ENCODE data around the gene PKP1.

Gene PKP1

GRCh38 chr1:201327687-201328240 lies 44.5 kb downstream of the PKP1 start:
- no peak for DNase-seq (ENCODE audit: extremely low read depth in 1 of 2, low read depth in 1 of 2)

- DNase-seq (ENCODE audit: extremely low read depth in 1 of 2, low read depth in 1 of 2), result no peak
Measured at GRCh38 chr1:201328576-201328975, 45.3 kb downstream of the PKP1 start.

- DNase-seq (ENCODE audit: extremely low read depth in 1 of 2, low read depth in 1 of 2), result no peak
Measured at GRCh38 chr1:201329286-201329685, 46.0 kb downstream of the PKP1 start.

GRCh38 chr1:201329801-201330200 lies 46.5 kb downstream of the PKP1 start:
- no peak for DNase-seq (ENCODE audit: extremely low read depth in 1 of 2, low read depth in 1 of 2)

- no peak for DNase-seq (ENCODE audit: extremely low read depth in 1 of 2, low read depth in 1 of 2)
Measured at GRCh38 chr1:201330541-201330940, 47.2 kb downstream of the PKP1 start.

GRCh38 chr1:201331166-201331565 lies 47.9 kb downstream of the PKP1 start:
- DNase-seq (ENCODE audit: extremely low read depth in 1 of 2, low read depth in 1 of 2), result no peak

- no peak for DNase-seq (ENCODE audit: extremely low read depth in 1 of 2, low read depth in 1 of 2)
Measured at GRCh38 chr1:201332021-201332420, 48.7 kb downstream of the PKP1 start.

- DNase-seq (ENCODE audit: extremely low read depth in 1 of 2, low read depth in 1 of 2), result no peak
Measured at GRCh38 chr1:201332616-201333335, 49.5 kb downstream of the PKP1 start.

GRCh38 chr1:201334325-201335173 lies 51.2 kb downstream of the PKP1 start:
- DNase-seq (ENCODE audit: extremely low read depth in 1 of 2, low read depth in 1 of 2), result no peak

- no peak for DNase-seq (ENCODE audit: extremely low read depth in 1 of 2, low read depth in 1 of 2)
Measured at GRCh38 chr1:201335174-201335870, 52.0 kb downstream of the PKP1 start.

- DNase-seq (ENCODE audit: extremely low read depth in 1 of 2, low read depth in 1 of 2), result no peak
Measured at GRCh38 chr1:201335901-201336300, 52.6 kb downstream of the PKP1 start.

- DNase-seq (ENCODE audit: extremely low read depth in 1 of 2, low read depth in 1 of 2), result no peak
Measured at GRCh38 chr1:201336711-201337450, 53.6 kb downstream of the PKP1 start.

GRCh38 chr1:201341377-201341776 lies 58.1 kb downstream of the PKP1 start:
- DNase-seq (ENCODE audit: extremely low read depth in 1 of 2, low read depth in 1 of 2), result no peak

GRCh38 chr1:201344206-201345080 lies 61.1 kb downstream of the PKP1 start:
- DNase-seq (ENCODE audit: extremely low read depth in 1 of 2, low read depth in 1 of 2), result no peak

- DNase-seq (ENCODE audit: extremely low read depth in 1 of 2, low read depth in 1 of 2), result no peak
Measured at GRCh38 chr1:201345081-201345355, 61.7 kb downstream of the PKP1 start.

- DNase-seq (ENCODE audit: extremely low read depth in 1 of 2, low read depth in 1 of 2), result no peak
Measured at GRCh38 chr1:201346337-201346939, 63.1 kb downstream of the PKP1 start.

- no peak for DNase-seq (ENCODE audit: extremely low read depth in 1 of 2, low read depth in 1 of 2)
Measured at GRCh38 chr1:201346987-201347386, 63.7 kb downstream of the PKP1 start.

GRCh38 chr1:201347498-201348210 lies 64.3 kb downstream of the PKP1 start:
- no peak for DNase-seq (ENCODE audit: extremely low read depth in 1 of 2, low read depth in 1 of 2)

- peak in 1 of 2 donors; percentile 9 for DNase-seq (ENCODE audit: extremely low read depth in 1 of 2, low read depth in 1 of 2)
Measured at GRCh38 chr1:201348211-201348566, 64.9 kb downstream of the PKP1 start.

All from stimulated activated CD8-positive, alpha-beta memory T cell treated with anti-CD3 and anti-CD28 coated beads, Interleukin-7, amount 100 ng/mL, for 48 hours (primary cell).